Keratinocyte (primary cell): ENCODE results near the gene ADAM22.

ENCODE experiments used
- CTCF ChIP-seq, 3 experiments: IDR thresholded peaks in 1 of 3; conservative IDR thresholded peaks in 1 of 3; optimal IDR thresholded peaks in 1 of 3; 2 replicates in 2 of 3; 3 replicates in 1 of 3; pipeline versions ENCODE3 to v1.5.1; 2011; ENCODE audit warnings: low read length in 3 of 3, mild to moderate bottlenecking in 3 of 3, moderate library complexity in 2 of 3, control low read depth in 1 of 3, inconsistent platforms in 1 of 3; ENCODE audit not compliant: insufficient read depth in 2 of 3; ENCODE audit errors: extremely low read depth in 1 of 3
- EZH2 ChIP-seq: IDR thresholded peaks from one replicate; pipeline ENCODE4 v1.6.1; 2012; ENCODE audit warnings: inconsistent platforms, mild to moderate bottlenecking, low read length, moderate library complexity

GRCh38 chr7:88041583-88041982, 107.5 kb downstream of the ADAM22 start:
- TF ChIP-seq CTCF (optimal IDR thresholded peaks at IDR 0.05 in 1 of 3, IDR thresholded peaks at IDR 0.05 in 1 of 3, conservative IDR thresholded peaks at IDR 0.05 in 1 of 3; ENCODE audit: extremely low read depth in 1 of 3, insufficient read depth in 2 of 3, low read length in 3 of 3) = no peak
- no peak for TF ChIP-seq EZH2
